Mucosa of descending colon (tissue), 3 donors: ENCODE measurements around the gene OXLD1. TPM values are rescaled to one million over a fixed set of nuclear protein-coding genes. Genes with fewer than 3 reads are reported as not detected.

ENCODE experiments used
- ATAC-seq: fragments of 200-7000 bp; cut with Tn5 transposase; one replicate; pipeline ENCODE4 v1.9.1; 2020; ENCODE audit warnings: mild to moderate bottlenecking, moderate library complexity
- DNase-seq, 3 donors: peaks; one replicate each; pipeline ENCODE4 v3.0.0-alpha.2; 2020
- H3K36me3 ChIP-seq: fragments of 200-600 bp; one replicate; pipeline ENCODE4 v1.8.0; 2021; ENCODE audit warnings: low read depth, mild to moderate bottlenecking
- H3K4me1 ChIP-seq: fragments of 200-600 bp; one replicate; pipeline ENCODE4 v1.8.0; 2021; ENCODE audit warnings: low read depth, mild to moderate bottlenecking
- H3K4me3 ChIP-seq: fragments of 200-600 bp; one replicate; pipeline ENCODE4 v1.8.0; 2021; ENCODE audit warnings: mild to moderate bottlenecking
- H3K9me3 ChIP-seq: fragments of 200-600 bp; one replicate; pipeline ENCODE4 v1.8.0; 2021; ENCODE audit warnings: mild to moderate bottlenecking
- CTCF ChIP-seq: fragments of 200-600 bp; IDR thresholded peaks from one replicate; pipeline ENCODE4 v1.8.0; 2022; ENCODE audit warnings: antibody characterized with exemption, mild to moderate bottlenecking
- intact Hi-C, 2 donors: fragments of 100-400 bp; cut with DNase I in 1 of 2; cut with micrococcal nuclease in 1 of 2; formaldehyde crosslinking; loops; one replicate each; pipeline versions ENCODE4 v1.11.0 to v1.11.1; 2022; cut with DNase I, micrococcal nuclease
- total RNA-seq, 3 donors: library from RNA; stranded (reverse); fragmentation: NEBNext Ultra II Directional in 2 of 3; extraction: Animal tissue kit (Norgen Biotek cat#: 25700) in 2 of 3; gene quantifications; one replicate each; pipeline versions ENCODE4 v1.2.1 to v1.2.4, GENCODE V29; 2021 to 2023
- donor health status: DM: no; HTN: no; CAD: no; lungs with moderate emphysema.
- donor health status: DM: no; HTN: no; CAD: no.
- donor health status: DM: no; HTN: yes; CAD: no.

The OXLD1 gene
- total RNA-seq, 3 donors from 2014 or later, result 26.3 to 27.5 (median 26.8) TPM

GRCh38 chr17:81693509-81694210 is 27.3 kb upstream of the OXLD1 start:
- no peaks in the 10 kb centered on the region for H3K4me1 ChIP-seq
- no peaks in the 10 kb centered on the region for H3K9me3 ChIP-seq
- H3K36me3 ChIP-seq, result peaks cover 32% of the 10 kb centered on the region
- no peak for TF ChIP-seq CTCF
- DNase-seq, result no peak
- no peak for ATAC-seq
- H3K4me3 ChIP-seq, result no peak overlapping the region
- intact Hi-C loops, result no loop called here

DNA sequence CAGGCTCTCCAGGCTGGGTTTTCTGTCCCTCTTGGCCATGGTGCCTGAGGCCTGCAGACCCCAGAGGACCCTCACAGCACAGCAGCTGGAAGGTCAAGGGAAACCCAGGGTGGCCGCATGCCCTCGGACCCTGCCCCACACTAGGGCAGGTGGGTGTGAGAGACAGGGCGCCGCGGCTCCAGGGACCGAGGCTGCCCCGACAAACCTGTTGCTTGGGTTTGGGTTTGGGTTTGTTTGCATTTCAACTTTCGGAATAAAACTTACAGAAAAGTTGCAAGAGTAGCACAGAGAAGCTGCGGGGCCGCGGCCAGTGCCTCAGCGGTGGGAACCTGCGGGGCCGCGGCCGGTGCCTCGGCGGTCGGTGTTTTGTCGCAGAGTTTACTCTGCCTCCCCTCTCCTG is 25.2 kb upstream of the OXLD1 start:
- no peaks in the 10 kb centered on the region for H3K4me1 ChIP-seq
- intact Hi-C loops, result no loop called here
- H3K9me3 ChIP-seq, result no peaks in the 10 kb centered on the region
- H3K4me3 ChIP-seq, result no peak overlapping the region
- DNase-seq, result no peak
- TF ChIP-seq CTCF, result no peak
- H3K36me3 ChIP-seq, result peaks cover 39% of the 10 kb centered on the region
- no peak for ATAC-seq

GRCh38 chr17:81691196-81691595 is 24.8 kb upstream of the OXLD1 start:
- no peaks in the 10 kb centered on the region for H3K9me3 ChIP-seq
- intact Hi-C loops, result no loop called here
- no peaks in the 10 kb centered on the region for H3K4me1 ChIP-seq
- DNase-seq (no peak), ATAC-seq (no peak)
- H3K4me3 ChIP-seq, result no peak overlapping the region
- H3K36me3 ChIP-seq, result peaks cover 38% of the 10 kb centered on the region
- TF ChIP-seq CTCF, result no peak

- Histone ChIP-seq H3K4me3 (no peak overlapping the region), H3K36me3 (peaks cover 37% of the 10 kb centered on the region), H3K9me3 (no peaks in the 10 kb centered on the region), H3K4me1 (peaks cover under 1% of the 10 kb centered on the region)
- no peak for TF ChIP-seq CTCF
- DNase-seq, result no peak
- ATAC-seq, result no peak
- intact Hi-C loops, result no loop called here
Measured at GRCh38 chr17:81690549-81690948, 24.1 kb upstream of the OXLD1 start.

DNA sequence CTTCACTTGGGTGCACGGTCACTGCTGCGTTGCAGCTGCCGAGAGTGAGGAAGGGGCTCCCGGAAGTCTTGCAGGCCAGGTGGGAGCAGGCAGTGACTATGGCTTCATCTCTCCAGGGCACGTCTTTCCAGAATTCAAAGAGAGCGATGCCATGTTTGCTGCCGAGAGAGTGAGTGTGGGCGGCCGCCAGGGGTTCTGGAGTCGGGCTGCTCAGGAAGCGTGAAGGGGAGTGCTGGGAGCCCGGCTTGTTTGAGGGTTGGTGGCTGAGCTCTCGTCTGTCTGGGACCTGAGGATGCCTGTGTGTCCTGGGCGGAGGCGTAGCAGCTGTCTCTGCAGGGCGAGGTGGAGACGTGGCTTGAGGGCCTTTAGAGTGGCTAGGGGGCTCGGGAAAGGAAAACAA is 23.7 kb upstream of the OXLD1 start:
- Histone ChIP-seq H3K4me3 (no peak overlapping the region), H3K36me3 (peaks cover 37% of the 10 kb centered on the region), H3K9me3 (no peaks in the 10 kb centered on the region), H3K4me1 (peaks cover 5% of the 10 kb centered on the region)
- intact Hi-C loops, result no loop called here
- no peak for DNase-seq
- ATAC-seq, result no peak
- no peak for TF ChIP-seq CTCF

DNA sequence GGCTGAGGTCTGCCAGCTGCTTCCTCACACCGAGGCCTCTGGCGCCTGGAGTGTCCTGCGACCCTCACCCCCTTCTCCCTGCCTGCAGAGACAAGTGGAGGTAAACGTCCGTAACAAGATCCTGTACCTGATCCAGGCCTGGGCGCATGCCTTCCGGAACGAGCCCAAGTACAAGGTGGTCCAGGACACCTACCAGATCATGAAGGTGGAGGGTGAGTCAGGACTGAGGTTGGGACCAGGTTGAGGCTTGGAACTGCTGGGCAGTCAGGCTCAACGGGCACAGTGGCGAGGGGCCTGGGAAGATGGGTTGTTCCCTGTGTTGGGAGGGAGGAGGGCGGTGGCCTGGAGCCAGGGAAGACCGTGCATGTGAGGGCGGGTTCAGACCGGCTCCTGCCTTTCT is 22.2 kb upstream of the OXLD1 start:
- TF ChIP-seq CTCF, result no peak
- intact Hi-C loops, result no loop called here
- DNase-seq, result no peak
- ATAC-seq, result no peak
- Histone ChIP-seq H3K4me3 (no peak overlapping the region), H3K9me3 (no peaks in the 10 kb centered on the region), H3K4me1 (peaks cover 12% of the 10 kb centered on the region), H3K36me3 (peaks cover 29% of the 10 kb centered on the region)
